ENCODE measurements around the gene TMEM255B.

GRCh38 chr13:113746143-113746525 is 12.9 kb upstream of the TMEM255B start:
- TF ChIP-seq POLR2A (IDR thresholded peaks at IDR 0.05) (no peak), CTCF (IDR thresholded peaks at IDR 0.05) (no peak)
